Panc1 (cell line): ENCODE measurements around the gene TAF15. TPM values are rescaled to one million over a fixed set of nuclear protein-coding genes. Genes with fewer than 3 reads are reported as not detected.

Experiments
- ATAC-seq: fragments of 200-7000 bp; cut with Tn5 transposase; 2 replicates; pipeline ENCODE4 v1.9.1; 2020; ENCODE audit warnings: mild to moderate bottlenecking, moderate library complexity
- BruUV-seq: library from RNA; stranded (reverse); fragments of 400-500 nt; replicated peaks from 2 replicates; lab custom pipeline; 2021; lab: Mats Ljungman, UMichigan
- CTCF ChIA-PET: fragments of 300-600 bp; sonication (Branson Sonifier 250); formaldehyde crosslinking; loops from one replicate; lab custom pipeline; 2022; ENCODE audit warnings: antibody characterized with exemption; lab: Charles Lee
- POLR2A ChIA-PET: fragments of 300-600 bp; sonication (Branson Sonifier 250); formaldehyde crosslinking; loops from one replicate; lab custom pipeline; 2022; ENCODE audit warnings: antibody characterized with exemption; lab: Charles Lee
- DNase-seq: peaks from one replicate; pipeline ENCODE4 v3.0.0-alpha.2; 2010; ENCODE audit warnings: low read depth, low spot score
- H3K27ac ChIP-seq: 2 replicates; pipeline ENCODE4 v1.5.1; 2011; ENCODE audit warnings: mild to moderate bottlenecking, low read length, inconsistent platforms
- H3K27me3 ChIP-seq: fragments of 200-500 bp; sonication (Bioruptor generic); 2 replicates; pipeline ENCODE4 v1.6.0; 2014; ENCODE audit warnings: low read length, inconsistent platforms; ENCODE audit not compliant: control insufficient read depth, insufficient read depth
- H3K36me3 ChIP-seq: fragments of 200-500 bp; sonication (Bioruptor generic); 2 replicates; pipeline ENCODE4 v1.5.1; 2014; ENCODE audit warnings: inconsistent platforms, mild to moderate bottlenecking, low read length, moderate library complexity; ENCODE audit not compliant: control insufficient read depth, insufficient read depth
- H3K4me1 ChIP-seq: 2 replicates; pipeline ENCODE4 v1.5.1; 2011; ENCODE audit warnings: inconsistent platforms, mild to moderate bottlenecking, low read length, moderate library complexity; ENCODE audit not compliant: control insufficient read depth, insufficient read depth
- H3K4me3 ChIP-seq, 2 experiments: 2 replicates each; pipeline ENCODE4 v1.5.1; 2011 to 2012; ENCODE audit warnings: low read depth in 2 of 2, low read length in 2 of 2, mild to moderate bottlenecking in 2 of 2, inconsistent platforms in 1 of 2, moderate library complexity in 1 of 2
- H3K9me3 ChIP-seq: fragments of 200-500 bp; sonication (Bioruptor generic); 2 replicates; pipeline ENCODE4 v1.5.1; 2014; ENCODE audit warnings: low read depth, mild to moderate bottlenecking, inconsistent platforms, low read length, moderate library complexity; ENCODE audit not compliant: control insufficient read depth, insufficient read depth
- CTCF ChIP-seq: fragments of 450-650 bp; IDR thresholded peaks from 2 replicates; pipeline ENCODE4 v1.5.1; 2017; ENCODE audit warnings: mild to moderate bottlenecking
- POLR2AphosphoS5 ChIP-seq: IDR thresholded peaks from 2 replicates; pipeline ENCODE4 v1.6.1; 2012; ENCODE audit warnings: mild to moderate bottlenecking, low read depth, low read length, moderate library complexity
- REST ChIP-seq, 2 experiments: IDR thresholded peaks; 2 replicates each; pipeline ENCODE4 v1.6.1; 2011 to 2012; ENCODE audit warnings: low read depth in 2 of 2, control low read depth in 1 of 2, low read length in 1 of 2, mild to moderate bottlenecking in 1 of 2, moderate library complexity in 1 of 2; ENCODE audit not compliant: insufficient read depth in 1 of 2
- SIN3A ChIP-seq: IDR thresholded peaks from 2 replicates; pipeline ENCODE4 v1.6.1; 2012; ENCODE audit warnings: low read depth, mild to moderate bottlenecking, low read length, moderate library complexity, borderline replicate concordance; ENCODE audit not compliant: insufficient read depth
- TCF7L2 ChIP-seq: IDR thresholded peaks from 2 replicates; pipeline ENCODE4 v1.6.1; 2011; ENCODE audit warnings: mild to moderate bottlenecking, low read depth, low read length, inconsistent platforms
- in situ Hi-C: cut with HindIII; loops from 2 replicates; pipeline ENCODE4 v1.10.0; 2016; ENCODE audit warnings: low sequenced_read_pairs, low pct_unique_long_range_greater_than_20kb
- intact Hi-C: fragments of 100-400 bp; cut with micrococcal nuclease; formaldehyde crosslinking; loops from one replicate; pipeline ENCODE4 v1.10.0; 2022; ENCODE audit not compliant: unreplicated experiment
- total RNA-seq: library from RNA; stranded (reverse); gene quantifications from one replicate; pipeline ENCODE4 v1.2.1, GENCODE V29; 2021; ENCODE audit not compliant: unreplicated experiment

The TAF15 gene
- total RNA-seq, 1 experiment from 2014 or later: 249 TPM

GRCh38 chr17:35809855-35810461 is 674 bp downstream of the TAF15 start:
- in situ Hi-C loops: no loop called here
- Histone ChIP-seq H3K36me3 (peaks cover 12% of the 10 kb centered on the region), H3K27me3 (no peaks in the 10 kb centered on the region), H3K9me3 (no peaks in the 10 kb centered on the region), H3K4me3 (peak overlapping the region; percentile 89 to 99), H3K27ac (peak overlapping the region; percentile 98), H3K4me1 (peaks cover 22% of the 10 kb centered on the region)
- BruUV-seq: no TSS peak
- intact Hi-C loops: no loop called here
- DNase-seq: no peak
- ATAC-seq: no peak; the same call in 1 of the 2 replicates
- CTCF ChIA-PET: interaction anchor here (1.0 kb wide), 1 partner anchor 46 kb away, joined by 4 read pairs; no protein-coding TSS in a partner anchor
- POLR2A ChIA-PET: no interaction called here
- no peak for TF ChIP-seq CTCF
- TF ChIP-seq TCF7L2: no peak
- TF ChIP-seq POLR2AphosphoS5: no peak; the same call in 1 of the 2 replicates
- TF ChIP-seq REST (IDR thresholded peaks at IDR 0.05; ENCODE audit: insufficient read depth in 1 of 2, low read depth in 2 of 2, low read length in 1 of 2): no peak
- no peak for TF ChIP-seq SIN3A

- DNase-seq (no peak), ATAC-seq (no peak)
- TF ChIP-seq REST (IDR thresholded peaks at IDR 0.05; ENCODE audit: insufficient read depth in 1 of 2, low read depth in 2 of 2, low read length in 1 of 2): no peak
- no peak for TF ChIP-seq CTCF
- no peak for TF ChIP-seq TCF7L2
- no peak for TF ChIP-seq SIN3A
- no peak for TF ChIP-seq POLR2AphosphoS5
- peaks cover 12% of the 10 kb centered on the region for H3K36me3 ChIP-seq
- ChIA-PET POLR2A (no interaction called here), CTCF (interaction anchor here (1.0 kb wide), 1 partner anchor 48 kb away, joined by 3 read pairs; no protein-coding TSS in a partner anchor)
- intact Hi-C loops (no loop called here), in situ Hi-C loops (no loop called here)
- peaks cover 22% of the 10 kb centered on the region for H3K4me1 ChIP-seq
- no TSS peak for BruUV-seq
- no peak overlapping the region for H3K27ac ChIP-seq
- no peaks in the 10 kb centered on the region for H3K9me3 ChIP-seq
- no peaks in the 10 kb centered on the region for H3K27me3 ChIP-seq
- H3K4me3 ChIP-seq: no peak overlapping the region
Observed at GRCh38 chr17:35811759-35812158, 2.5 kb downstream of the TAF15 start.
